Measurements from ENCODE around the gene DNLZ.
"Not testable (repeated sequence)": the region's sequence is repeated elsewhere in the genome, so short reads cannot be mapped to it uniquely, and the experiment has no call there.

The DNLZ gene

GRCh38 chr9:136361754-136362449 is 1.6 kb downstream of the DNLZ start:
- no peak for DNase-seq (ENCODE audit: low read depth, low spot score)
- no peak overlapping the region for H3K27ac ChIP-seq

GRCh38 chr9:136361047-136361753 is 2.3 kb downstream of the DNLZ start:
- DNase-seq (ENCODE audit: low read depth, low spot score) = no peak
- no peak overlapping the region for H3K27ac ChIP-seq

- H3K27ac ChIP-seq = no peak overlapping the region
- no peak for DNase-seq (ENCODE audit: low read depth, low spot score)
These were observed 3.5 kb downstream of the DNLZ start for GRCh38 chr9:136359774-136360718.

GRCh38 chr9:136358888-136359287 is 4.7 kb downstream of the DNLZ start:
- H3K27ac ChIP-seq = no peak overlapping the region
- DNase-seq (ENCODE audit: low read depth, low spot score) = no peak

- no peak for DNase-seq (ENCODE audit: low read depth, low spot score)
- no peak overlapping the region for H3K27ac ChIP-seq
These were observed 5.5 kb downstream of the DNLZ start for GRCh38 chr9:136358016-136358415.

GRCh38 chr9:136357202-136357725 is 6.3 kb downstream of the DNLZ start:
- DNase-seq (ENCODE audit: low read depth, low spot score) = no peak
- no peak overlapping the region for H3K27ac ChIP-seq

- H3K27ac ChIP-seq = no peak overlapping the region
- no peak for DNase-seq (ENCODE audit: low read depth, low spot score)
These were observed 7.7 kb downstream of the DNLZ start for GRCh38 chr9:136355616-136356557.

GRCh38 chr9:136354592-136355085 is 8.9 kb downstream of the DNLZ start:
- DNase-seq (ENCODE audit: low read depth, low spot score) = no peak
- H3K27ac ChIP-seq = no peak overlapping the region

GRCh38 chr9:136353757-136354488 is 9.6 kb downstream of the DNLZ start:
- no peak for DNase-seq (ENCODE audit: low read depth, low spot score)

GRCh38 chr9:136353088-136353487 is 10.5 kb downstream of the DNLZ start:
- DNase-seq (ENCODE audit: low read depth, low spot score) = no peak
- H3K27ac ChIP-seq = no peak overlapping the region

More at GRCh38 chr9:136353757-136354488, 9.6 kb downstream of the DNLZ start:
- no peak overlapping the region for H3K27ac ChIP-seq

GRCh38 chr9:136352682-136353081 is 10.9 kb downstream of the DNLZ start:
- no peak overlapping the region for H3K27ac ChIP-seq

GRCh38 chr9:136351868-136352267 is 11.7 kb downstream of the DNLZ start:
- DNase-seq (ENCODE audit: low read depth, low spot score); H3K27ac ChIP-seq: not testable (repeated sequence)

More at GRCh38 chr9:136352682-136353081, 10.9 kb downstream of the DNLZ start:
- no peak for DNase-seq (ENCODE audit: low read depth, low spot score)

- DNase-seq (ENCODE audit: low read depth, low spot score) = no peak
- H3K27ac ChIP-seq = no peak overlapping the region
These were observed 12.2 kb downstream of the DNLZ start for GRCh38 chr9:136351252-136351800.

- no peak overlapping the region for H3K27ac ChIP-seq
- DNase-seq (ENCODE audit: low read depth, low spot score) = no peak
These were observed 14.0 kb downstream of the DNLZ start for GRCh38 chr9:136349546-136349945.

- H3K27ac ChIP-seq = no peak overlapping the region
- DNase-seq (ENCODE audit: low read depth, low spot score) = no peak
These were observed 14.9 kb downstream of the DNLZ start for GRCh38 chr9:136348691-136349090.

- no peak for DNase-seq (ENCODE audit: low read depth, low spot score)
These were observed 15.9 kb downstream of the DNLZ start for GRCh38 chr9:136347472-136348256.

GRCh38 chr9:136346927-136347465 is 16.5 kb downstream of the DNLZ start:
- no peak for DNase-seq (ENCODE audit: low read depth, low spot score)
- no peak overlapping the region for H3K27ac ChIP-seq

More at GRCh38 chr9:136347472-136348256, 15.9 kb downstream of the DNLZ start:
- H3K27ac ChIP-seq = no peak overlapping the region

Data from epithelial cell of prostate (primary cell).